Chondrocyte (in vitro differentiated cells): Measurements from ENCODE around the gene COLEC12. TPM values are rescaled to one million over a fixed set of nuclear protein-coding genes. Genes with fewer than 3 reads are reported as not detected.
A peak's percentile ranks its signal among the peaks of the same experiment; 100 is the strongest.

ENCODE experiments used
- DNase-seq: peaks from one replicate; pipeline ENCODE4 v3.0.0; 2021; ENCODE audit warnings: mixed read lengths, low spot score
- H3K27ac Mint-ChIP-seq: one replicate; pipeline ENCODE4 v1.8.0; 2021; ENCODE audit warnings: mild to moderate bottlenecking, moderate library complexity, mixed read lengths; ENCODE audit not compliant: unreplicated experiment
- H3K27me3 Mint-ChIP-seq: 2 replicates; pipeline ENCODE4 v1.8.0; 2021; ENCODE audit warnings: low read depth, mixed read lengths
- H3K36me3 Mint-ChIP-seq: 2 replicates; pipeline ENCODE4 v1.8.0; 2021; ENCODE audit warnings: low read depth, mixed read lengths
- H3K4me1 Mint-ChIP-seq: 2 replicates; pipeline ENCODE4 v1.8.0; 2021; ENCODE audit warnings: low read depth, mild to moderate bottlenecking, mixed read lengths
- H3K4me3 Mint-ChIP-seq: one replicate; pipeline ENCODE4 v1.8.0; 2021; ENCODE audit warnings: mild to moderate bottlenecking, moderate library complexity, mixed read lengths; ENCODE audit not compliant: unreplicated experiment
- H3K9me3 Mint-ChIP-seq: 2 replicates; pipeline ENCODE4 v1.8.0; 2021; ENCODE audit warnings: low read depth, mixed read lengths
- CTCF ChIP-seq: fragments of 200-600 bp; sonication (generic); IDR thresholded peaks from 2 replicates; pipeline ENCODE4 v1.5.0; 2021; ENCODE audit warnings: antibody characterized with exemption, mild to moderate bottlenecking, moderate library complexity
- total RNA-seq: library from RNA; stranded (reverse); gene quantifications from 3 replicates; pipeline ENCODE4 v1.2.1, GENCODE V29; 2021

The COLEC12 gene
- total RNA-seq, 1 donor from 2014 or later, result 2.1 TPM

GRCh38 chr18:473802-474201 lies 26.7 kb downstream of the COLEC12 start:
- no peak for TF ChIP-seq CTCF
- Mint-ChIP-seq H3K36me3 (no peaks in the 10 kb centered on the region), H3K9me3 (no peaks in the 10 kb centered on the region), H3K4me1 (peaks cover 55% of the 10 kb centered on the region), H3K27me3 (no peaks in the 10 kb centered on the region), H3K4me3 (no peak overlapping the region), H3K27ac (no peak overlapping the region)
- DNase-seq, result no peak

- no peak overlapping the region for H3K4me3 Mint-ChIP-seq
- peaks cover 50% of the 10 kb centered on the region for H3K4me1 Mint-ChIP-seq
- TF ChIP-seq CTCF, result no peak
- H3K27me3 Mint-ChIP-seq, result no peaks in the 10 kb centered on the region
- H3K27ac Mint-ChIP-seq, result no peak overlapping the region
- H3K9me3 Mint-ChIP-seq, result no peaks in the 10 kb centered on the region
- H3K36me3 Mint-ChIP-seq, result no peaks in the 10 kb centered on the region
- DNase-seq, result no peak
Measured at GRCh38 chr18:471716-472115, 28.8 kb downstream of the COLEC12 start.

GRCh38 chr18:470661-471501 lies 29.6 kb downstream of the COLEC12 start:
- TF ChIP-seq CTCF, result no peak
- H3K27ac Mint-ChIP-seq, result peak overlapping the region; percentile 80
- H3K9me3 Mint-ChIP-seq, result no peaks in the 10 kb centered on the region
- no peak overlapping the region for H3K4me3 Mint-ChIP-seq
- DNase-seq, result no peak
- no peaks in the 10 kb centered on the region for H3K27me3 Mint-ChIP-seq
- no peaks in the 10 kb centered on the region for H3K36me3 Mint-ChIP-seq
- peaks cover 46% of the 10 kb centered on the region for H3K4me1 Mint-ChIP-seq

GRCh38 chr18:468955-469790 lies 31.3 kb downstream of the COLEC12 start:
- no peaks in the 10 kb centered on the region for H3K27me3 Mint-ChIP-seq
- no peak overlapping the region for H3K4me3 Mint-ChIP-seq
- peaks cover 30% of the 10 kb centered on the region for H3K4me1 Mint-ChIP-seq
- no peaks in the 10 kb centered on the region for H3K9me3 Mint-ChIP-seq
- peak; percentile 32 for TF ChIP-seq CTCF
- no peak for DNase-seq
- no peak overlapping the region for H3K27ac Mint-ChIP-seq
- H3K36me3 Mint-ChIP-seq, result no peaks in the 10 kb centered on the region

GRCh38 chr18:463827-464541 lies 36.5 kb downstream of the COLEC12 start:
- no peak overlapping the region for H3K27ac Mint-ChIP-seq
- H3K9me3 Mint-ChIP-seq, result peaks cover 2% of the 10 kb centered on the region
- H3K4me1 Mint-ChIP-seq, result peaks cover 10% of the 10 kb centered on the region
- DNase-seq, result no peak
- no peak for TF ChIP-seq CTCF
- H3K36me3 Mint-ChIP-seq, result no peaks in the 10 kb centered on the region
- no peak overlapping the region for H3K4me3 Mint-ChIP-seq
- H3K27me3 Mint-ChIP-seq, result peaks cover 2% of the 10 kb centered on the region
